Measurements from ENCODE around the gene SLC50A1.

SLC50A1 gene

DNA sequence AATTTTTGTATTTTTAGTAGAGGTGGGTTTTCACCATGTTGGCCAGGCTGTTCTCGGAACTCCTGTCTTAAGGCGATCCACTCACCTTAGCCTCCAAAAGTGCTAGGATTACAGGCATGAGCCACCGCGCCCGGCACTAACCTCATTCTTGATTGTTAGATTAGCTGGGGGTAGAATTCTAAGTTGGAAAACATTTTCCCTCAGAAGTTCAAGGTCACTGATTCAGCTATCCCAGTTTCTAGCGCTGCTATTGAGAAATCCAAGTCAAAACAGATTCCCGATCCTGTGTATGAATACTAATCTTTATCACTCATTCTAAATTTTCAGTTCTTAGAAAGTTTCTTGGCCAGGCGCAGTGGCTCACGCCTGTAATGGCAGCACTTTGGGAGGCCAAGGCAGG lies 32.3 kb upstream of the SLC50A1 start:
- Histone ChIP-seq H3K9ac (ENCODE audit: low read length in 2 of 2) (no peak overlapping the region), H3K36me3 (ENCODE audit: control insufficient read depth in 2 of 2, insufficient read depth in 2 of 2, low read length in 2 of 2) (no peaks in the 10 kb centered on the region), H3K27me3 (ENCODE audit: control insufficient read depth in 1 of 2, insufficient read depth in 2 of 2, low read length in 2 of 2) (no peaks in the 10 kb centered on the region), H3K27ac (ENCODE audit: low read length) (no peak overlapping the region), H3K4me3 (ENCODE audit: low read length in 2 of 2) (no peak overlapping the region), H3K9me3 (ENCODE audit: control insufficient read depth in 2 of 2, low read length in 2 of 2) (no peaks in the 10 kb centered on the region), H3K4me1 (ENCODE audit: control insufficient read depth, insufficient read depth, low read length) (no peaks in the 10 kb centered on the region)

DNA sequence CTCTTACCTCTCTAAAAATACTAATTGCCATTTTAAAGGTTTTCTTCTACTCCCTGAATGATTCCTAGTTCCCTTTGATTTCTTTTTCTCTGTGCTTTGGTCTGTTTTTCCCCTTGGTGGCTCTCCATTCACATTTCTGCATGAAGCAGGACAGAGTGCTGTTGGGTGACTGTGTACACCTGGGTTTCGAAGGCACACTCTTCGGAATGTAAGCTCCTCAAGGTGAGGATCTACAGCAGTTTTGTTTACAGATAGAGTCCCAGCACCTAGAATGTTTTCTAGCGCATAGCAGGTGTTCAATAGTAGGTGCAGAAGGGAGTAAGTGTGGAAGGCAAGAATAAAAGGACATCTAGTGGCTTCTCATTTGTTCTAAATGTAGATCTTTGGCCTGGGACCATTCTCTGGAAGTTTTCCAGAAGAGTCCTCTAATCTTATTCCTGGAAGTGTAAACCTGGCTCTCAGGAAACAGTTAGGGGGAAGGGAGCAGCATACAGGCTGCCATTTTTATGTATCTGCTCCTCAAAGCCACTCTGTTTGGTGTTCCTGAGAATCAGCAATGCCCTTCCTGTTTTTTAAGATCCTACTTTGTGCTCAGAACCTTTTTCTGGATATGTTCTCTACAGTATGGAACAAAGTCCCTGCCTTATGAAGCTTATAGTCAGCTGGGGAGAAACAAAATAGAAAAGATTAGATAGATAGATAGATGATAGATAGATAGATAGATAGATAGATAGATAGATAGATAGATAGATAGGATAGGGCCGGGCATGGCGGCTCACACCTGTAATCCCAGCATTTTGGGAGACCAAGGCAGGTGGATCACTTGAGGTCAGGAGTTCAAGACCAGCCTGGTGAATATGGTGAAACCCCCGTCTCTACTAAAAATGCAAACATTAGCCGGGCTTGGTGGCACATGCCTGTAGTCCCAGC lies 30.8 kb upstream of the SLC50A1 start:
- H3K9me3 ChIP-seq (ENCODE audit: control insufficient read depth in 2 of 2, low read length in 2 of 2) = no peaks in the 10 kb centered on the region
- H3K9ac ChIP-seq (ENCODE audit: low read length in 2 of 2) = no peak overlapping the region
- H3K27ac ChIP-seq (ENCODE audit: low read length) = no peak overlapping the region
- H3K4me3 ChIP-seq (ENCODE audit: low read length in 2 of 2) = no peak overlapping the region
- no peaks in the 10 kb centered on the region for H3K4me1 ChIP-seq (ENCODE audit: control insufficient read depth, insufficient read depth, low read length)
- H3K27me3 ChIP-seq (ENCODE audit: control insufficient read depth in 1 of 2, insufficient read depth in 2 of 2, low read length in 2 of 2) = no peaks in the 10 kb centered on the region
- H3K36me3 ChIP-seq (ENCODE audit: control insufficient read depth in 2 of 2, insufficient read depth in 2 of 2, low read length in 2 of 2) = no peaks in the 10 kb centered on the region

DNA sequence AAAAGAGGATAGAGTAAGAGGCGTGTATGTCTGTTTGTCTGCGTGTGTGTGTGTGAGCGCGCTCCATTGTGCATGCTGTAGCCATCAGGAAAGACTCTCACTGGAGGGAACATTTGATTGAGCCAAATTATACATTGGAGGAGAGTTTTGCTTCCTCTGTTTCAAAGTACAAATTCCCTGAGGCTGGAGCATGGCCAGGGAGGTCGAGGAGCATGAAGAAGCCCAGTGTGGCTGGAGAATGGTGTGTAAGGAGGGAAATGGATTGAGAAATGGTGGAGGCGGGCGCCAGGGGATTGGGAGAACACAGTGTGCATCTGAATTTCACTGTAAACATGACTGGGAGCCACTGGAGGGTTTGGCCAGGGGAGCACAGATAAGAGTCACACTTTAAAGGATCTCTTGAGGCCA lies 30.0 kb upstream of the SLC50A1 start:
- no peaks in the 10 kb centered on the region for H3K36me3 ChIP-seq (ENCODE audit: control insufficient read depth in 2 of 2, insufficient read depth in 2 of 2, low read length in 2 of 2)
- no peaks in the 10 kb centered on the region for H3K27me3 ChIP-seq (ENCODE audit: control insufficient read depth in 1 of 2, insufficient read depth in 2 of 2, low read length in 2 of 2)
- no peak overlapping the region for H3K9ac ChIP-seq (ENCODE audit: low read length in 2 of 2)
- H3K27ac ChIP-seq (ENCODE audit: low read length) = no peak overlapping the region
- no peak overlapping the region for H3K4me3 ChIP-seq (ENCODE audit: low read length in 2 of 2)
- no peaks in the 10 kb centered on the region for H3K9me3 ChIP-seq (ENCODE audit: control insufficient read depth in 2 of 2, low read length in 2 of 2)
- no peaks in the 10 kb centered on the region for H3K4me1 ChIP-seq (ENCODE audit: control insufficient read depth, insufficient read depth, low read length)

DNA sequence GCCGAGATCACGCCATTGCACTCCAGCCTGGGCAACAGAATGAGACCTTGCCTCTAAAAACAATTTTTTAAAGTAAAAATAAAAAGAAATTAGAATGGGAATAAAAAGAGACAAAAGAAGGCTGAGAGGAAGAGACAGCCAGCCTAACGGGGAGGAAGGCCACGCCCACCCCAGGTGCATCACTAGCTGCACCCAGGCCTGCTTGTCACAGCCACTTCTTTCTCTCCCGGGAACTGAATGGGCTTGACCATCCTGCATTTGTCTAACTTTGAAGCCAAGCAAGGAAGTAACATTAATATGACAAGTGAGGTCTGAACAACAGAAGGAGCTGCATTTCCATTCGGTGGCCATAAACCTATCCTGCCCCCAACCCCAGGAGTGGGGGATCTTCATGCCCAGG lies 28.8 kb upstream of the SLC50A1 start:
- Histone ChIP-seq H3K9ac (ENCODE audit: low read length in 2 of 2) (no peak overlapping the region), H3K36me3 (ENCODE audit: control insufficient read depth in 2 of 2, insufficient read depth in 2 of 2, low read length in 2 of 2) (no peaks in the 10 kb centered on the region), H3K27me3 (ENCODE audit: control insufficient read depth in 1 of 2, insufficient read depth in 2 of 2, low read length in 2 of 2) (no peaks in the 10 kb centered on the region), H3K27ac (ENCODE audit: low read length) (no peak overlapping the region), H3K4me3 (ENCODE audit: low read length in 2 of 2) (no peak overlapping the region), H3K4me1 (ENCODE audit: control insufficient read depth, insufficient read depth, low read length) (no peaks in the 10 kb centered on the region), H3K9me3 (ENCODE audit: control insufficient read depth in 2 of 2, low read length in 2 of 2) (no peaks in the 10 kb centered on the region)

DNA sequence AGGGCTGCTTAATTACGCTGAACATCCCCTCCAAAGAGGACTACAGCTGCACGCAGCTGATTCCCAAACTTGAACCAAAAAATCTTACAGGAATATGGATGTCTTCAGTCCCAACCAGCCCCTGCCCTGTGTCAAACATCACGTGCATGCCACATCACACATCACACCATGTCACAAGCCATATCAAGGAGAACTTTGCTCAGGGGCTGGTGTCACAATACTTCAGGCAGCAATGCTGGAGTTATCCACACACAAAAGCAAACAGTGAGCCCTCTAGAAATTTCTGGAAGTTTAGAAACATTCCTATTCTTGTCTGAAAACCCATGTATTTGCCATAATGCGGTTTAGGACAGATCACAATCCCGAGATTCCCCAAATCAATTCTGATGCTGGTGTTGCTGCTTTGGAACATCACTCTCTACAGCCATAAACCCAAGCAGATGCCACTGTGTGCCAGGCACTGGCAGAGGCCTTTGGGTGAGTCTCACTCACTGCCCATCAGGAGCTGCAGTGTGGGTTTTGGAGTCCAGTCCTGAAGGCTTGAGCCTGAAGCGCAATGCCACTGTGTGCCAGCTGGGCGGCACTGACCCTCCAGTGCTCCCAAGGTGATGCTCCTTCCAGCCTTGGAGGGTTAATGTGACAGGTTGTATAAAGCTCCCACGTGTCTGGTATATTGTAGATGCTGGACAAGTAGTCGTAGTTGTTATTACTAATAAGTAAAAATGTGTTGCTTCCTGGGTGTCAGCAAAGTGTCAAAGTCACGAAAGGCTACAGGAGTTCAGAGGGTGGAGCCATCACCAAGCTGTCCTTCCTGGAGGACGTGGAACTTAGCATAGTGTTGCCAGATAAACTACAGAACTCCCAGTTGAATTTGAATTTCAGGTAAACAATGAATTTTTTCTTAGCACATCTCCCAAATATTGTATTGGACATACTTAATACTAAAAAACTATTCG lies 28.1 kb upstream of the SLC50A1 start:
- Histone ChIP-seq H3K4me3 (ENCODE audit: low read length in 2 of 2) (no peak overlapping the region), H3K27me3 (ENCODE audit: control insufficient read depth in 1 of 2, insufficient read depth in 2 of 2, low read length in 2 of 2) (no peaks in the 10 kb centered on the region), H3K36me3 (ENCODE audit: control insufficient read depth in 2 of 2, insufficient read depth in 2 of 2, low read length in 2 of 2) (no peaks in the 10 kb centered on the region), H3K4me1 (ENCODE audit: control insufficient read depth, insufficient read depth, low read length) (no peaks in the 10 kb centered on the region), H3K27ac (ENCODE audit: low read length) (no peak overlapping the region), H3K9me3 (ENCODE audit: control insufficient read depth in 2 of 2, low read length in 2 of 2) (no peaks in the 10 kb centered on the region), H3K9ac (ENCODE audit: low read length in 2 of 2) (no peak overlapping the region)

DNA sequence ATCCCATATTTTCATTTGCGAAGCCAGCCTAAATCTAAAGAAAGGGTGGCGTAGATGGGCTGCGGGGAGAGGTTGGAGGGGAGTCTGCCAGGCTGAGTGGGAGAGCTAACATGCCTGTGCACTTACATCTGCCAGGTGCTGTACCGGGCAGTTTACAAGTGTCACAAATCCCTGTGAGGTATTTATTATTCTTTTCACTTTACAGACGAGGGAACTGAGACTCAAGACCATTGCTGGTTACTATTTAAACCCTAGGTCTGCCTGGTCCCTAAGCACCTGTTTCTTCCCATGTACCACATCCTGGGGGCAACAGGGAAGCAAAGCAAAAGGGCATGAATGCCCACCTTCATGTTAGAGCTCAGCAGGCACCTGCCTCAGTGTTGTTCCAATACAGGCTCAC lies 27.4 kb upstream of the SLC50A1 start:
- H3K27ac ChIP-seq (ENCODE audit: low read length) = no peak overlapping the region
- H3K4me1 ChIP-seq (ENCODE audit: control insufficient read depth, insufficient read depth, low read length) = no peaks in the 10 kb centered on the region
- H3K27me3 ChIP-seq (ENCODE audit: control insufficient read depth in 1 of 2, insufficient read depth in 2 of 2, low read length in 2 of 2) = no peaks in the 10 kb centered on the region
- no peaks in the 10 kb centered on the region for H3K36me3 ChIP-seq (ENCODE audit: control insufficient read depth in 2 of 2, insufficient read depth in 2 of 2, low read length in 2 of 2)
- H3K4me3 ChIP-seq (ENCODE audit: low read length in 2 of 2) = no peak overlapping the region
- no peaks in the 10 kb centered on the region for H3K9me3 ChIP-seq (ENCODE audit: control insufficient read depth in 2 of 2, low read length in 2 of 2)
- no peak overlapping the region for H3K9ac ChIP-seq (ENCODE audit: low read length in 2 of 2)

DNA sequence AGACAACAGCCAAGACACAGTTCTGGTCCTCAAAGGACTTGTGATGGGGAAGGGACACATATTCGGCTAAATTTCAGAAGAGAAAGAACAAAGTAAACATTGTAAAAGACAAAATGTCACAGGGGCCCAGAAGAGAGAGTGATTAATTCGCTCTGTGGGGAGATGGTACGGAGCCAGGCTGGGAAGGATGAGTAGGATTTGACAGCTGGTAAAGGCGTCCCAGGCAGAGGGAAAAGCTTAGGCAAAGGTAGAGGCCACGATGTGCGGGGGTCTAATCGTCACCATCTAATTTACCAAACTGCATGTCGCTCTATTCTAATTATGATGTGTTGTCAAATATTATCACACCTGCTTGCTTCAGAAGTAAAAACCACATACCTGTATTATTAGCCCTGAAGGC lies 25.3 kb upstream of the SLC50A1 start:
- Histone ChIP-seq H3K9me3 (ENCODE audit: control insufficient read depth in 2 of 2, low read length in 2 of 2) (no peaks in the 10 kb centered on the region), H3K36me3 (ENCODE audit: control insufficient read depth in 2 of 2, insufficient read depth in 2 of 2, low read length in 2 of 2) (no peaks in the 10 kb centered on the region), H3K4me1 (ENCODE audit: control insufficient read depth, insufficient read depth, low read length) (no peaks in the 10 kb centered on the region), H3K27ac (ENCODE audit: low read length) (no peak overlapping the region), H3K27me3 (ENCODE audit: control insufficient read depth in 1 of 2, insufficient read depth in 2 of 2, low read length in 2 of 2) (no peaks in the 10 kb centered on the region), H3K4me3 (ENCODE audit: low read length in 2 of 2) (no peak overlapping the region), H3K9ac (ENCODE audit: low read length in 2 of 2) (no peak overlapping the region)

DNA sequence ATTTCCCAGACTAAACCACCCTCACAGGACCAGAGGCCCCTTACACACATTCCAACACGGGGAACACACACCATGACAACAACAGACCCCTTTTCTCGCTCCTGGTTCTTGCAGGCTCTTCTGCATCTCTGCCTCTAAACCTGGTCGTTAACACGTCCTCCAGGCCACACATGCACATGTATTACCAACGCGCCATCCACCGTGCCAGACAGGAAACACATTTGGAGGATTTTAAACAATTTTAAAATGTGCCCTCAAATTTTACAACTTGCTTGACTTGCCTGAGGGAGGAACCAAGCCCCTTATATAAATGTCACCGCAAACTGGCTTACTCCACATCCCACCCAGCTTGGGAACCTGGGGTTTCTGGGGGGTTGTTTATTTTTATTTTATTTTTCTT lies 24.8 kb upstream of the SLC50A1 start:
- Histone ChIP-seq H3K36me3 (ENCODE audit: control insufficient read depth in 2 of 2, insufficient read depth in 2 of 2, low read length in 2 of 2) (no peaks in the 10 kb centered on the region), H3K4me3 (ENCODE audit: low read length in 2 of 2) (no peak overlapping the region), H3K9ac (ENCODE audit: low read length in 2 of 2) (no peak overlapping the region), H3K9me3 (ENCODE audit: control insufficient read depth in 2 of 2, low read length in 2 of 2) (no peaks in the 10 kb centered on the region), H3K4me1 (ENCODE audit: control insufficient read depth, insufficient read depth, low read length) (no peaks in the 10 kb centered on the region), H3K27me3 (ENCODE audit: control insufficient read depth in 1 of 2, insufficient read depth in 2 of 2, low read length in 2 of 2) (no peaks in the 10 kb centered on the region), H3K27ac (ENCODE audit: low read length) (no peak overlapping the region)

DNA sequence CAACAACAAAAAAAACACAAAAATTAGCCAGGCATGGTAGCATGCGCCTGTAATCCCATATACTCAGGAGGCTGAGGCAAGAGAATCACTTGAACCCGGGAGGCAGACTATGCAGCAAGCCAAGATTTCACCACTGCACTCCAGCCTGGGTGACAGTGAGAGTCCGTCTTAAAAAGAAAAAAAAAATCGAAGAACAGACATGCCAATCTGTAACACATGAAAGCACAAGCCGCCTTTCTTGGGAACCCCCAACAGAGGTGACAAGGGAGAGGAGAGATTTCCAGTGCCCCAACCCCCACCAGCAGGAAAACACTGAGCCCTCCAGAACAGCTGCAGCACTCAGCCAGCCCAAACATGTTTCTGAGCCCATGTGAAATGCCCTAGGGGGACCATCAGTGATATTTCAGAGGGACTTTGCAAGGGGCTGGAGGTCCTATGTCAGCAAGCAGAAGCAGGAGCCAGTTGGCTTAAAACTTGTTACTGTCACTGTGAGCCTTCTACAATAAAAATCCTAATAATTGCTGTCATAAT lies 22.1 kb upstream of the SLC50A1 start:
- peaks cover 4 to 5% of the 10 kb centered on the region in 2 donors for H3K27me3 ChIP-seq (ENCODE audit: control insufficient read depth in 1 of 2, insufficient read depth in 2 of 2, low read length in 2 of 2)
- no peak overlapping the region for H3K4me3 ChIP-seq (ENCODE audit: low read length in 2 of 2)
- no peak overlapping the region for H3K9ac ChIP-seq (ENCODE audit: low read length in 2 of 2)
- no peaks in the 10 kb centered on the region for H3K4me1 ChIP-seq (ENCODE audit: control insufficient read depth, insufficient read depth, low read length)
- no peaks in the 10 kb centered on the region for H3K36me3 ChIP-seq (ENCODE audit: control insufficient read depth in 2 of 2, insufficient read depth in 2 of 2, low read length in 2 of 2)
- no peak overlapping the region for H3K27ac ChIP-seq (ENCODE audit: low read length)
- H3K9me3 ChIP-seq (ENCODE audit: control insufficient read depth in 2 of 2, low read length in 2 of 2) = no peaks in the 10 kb centered on the region

DNA sequence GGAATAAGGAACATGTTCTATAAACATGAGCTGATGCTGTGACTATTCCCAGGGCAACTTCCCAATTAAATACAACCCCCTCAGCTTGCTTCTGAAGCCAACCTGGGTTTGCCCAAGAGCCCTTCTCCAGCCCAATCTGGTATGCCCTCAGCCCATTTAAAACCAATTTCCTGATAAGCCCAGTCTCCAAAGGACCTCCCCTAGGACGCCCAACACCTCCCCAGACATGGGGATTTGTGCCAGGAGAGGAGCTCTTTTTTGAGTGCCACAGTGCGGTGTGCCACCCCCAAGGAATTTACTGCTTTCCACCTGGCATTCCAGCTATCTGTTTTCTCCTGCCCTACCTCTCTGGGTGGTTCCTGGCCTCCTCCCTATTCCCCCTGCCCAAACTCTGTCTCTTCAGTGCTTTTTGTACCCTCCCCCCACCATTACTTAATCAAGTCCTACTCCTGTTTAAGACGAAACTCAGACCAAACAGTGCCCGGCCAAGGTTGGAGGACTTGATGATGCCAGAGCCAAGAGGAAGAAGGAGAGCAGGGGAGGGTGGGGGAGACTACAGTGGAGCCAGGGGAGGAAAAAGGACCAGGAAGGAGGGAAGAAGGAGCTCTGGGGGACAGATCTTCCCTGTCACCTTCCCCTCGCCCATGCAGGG lies 19.4 kb upstream of the SLC50A1 start:
- H3K9me3 ChIP-seq (ENCODE audit: control insufficient read depth in 2 of 2, low read length in 2 of 2) = no peaks in the 10 kb centered on the region
- no peak overlapping the region for H3K9ac ChIP-seq (ENCODE audit: low read length in 2 of 2)
- H3K4me3 ChIP-seq (ENCODE audit: low read length in 2 of 2) = no peak overlapping the region
- peaks cover 4 to 6% of the 10 kb centered on the region in 2 donors for H3K27me3 ChIP-seq (ENCODE audit: control insufficient read depth in 1 of 2, insufficient read depth in 2 of 2, low read length in 2 of 2)
- no peak overlapping the region for H3K27ac ChIP-seq (ENCODE audit: low read length)
- no peaks in the 10 kb centered on the region for H3K4me1 ChIP-seq (ENCODE audit: control insufficient read depth, insufficient read depth, low read length)
- H3K36me3 ChIP-seq (ENCODE audit: control insufficient read depth in 2 of 2, insufficient read depth in 2 of 2, low read length in 2 of 2) = no peaks in the 10 kb centered on the region
